ENCODE measurements around the gene NPAS3. TPM values are rescaled to one million over a fixed set of nuclear protein-coding genes. Genes with fewer than 3 reads are reported as not detected.

NPAS3 gene
- total RNA-seq, 1 donor from 2014 or later = 0.95 TPM

GRCh38 chr14:33631021-33631420 is 692.3 kb downstream of the NPAS3 start:
- Histone ChIP-seq H3K27me3 (ENCODE audit: low read depth) (no peaks in the 10 kb centered on the region), H3K27ac (no peak overlapping the region), H3K9me3 (no peaks in the 10 kb centered on the region), H3K4me1 (no peaks in the 10 kb centered on the region), H3K36me3 (no peaks in the 10 kb centered on the region), H3K4me3 (no peak overlapping the region)
- intact Hi-C loops (cut with DNase I) = no loop called here
- ATAC-seq (no peak), DNase-seq (no peak)
- TF ChIP-seq CTCF (IDR thresholded peaks at IDR 0.05) = no peak

- no peak for TF ChIP-seq CTCF (IDR thresholded peaks at IDR 0.05)
- H3K9me3 ChIP-seq = no peaks in the 10 kb centered on the region
- H3K4me3 ChIP-seq = no peak overlapping the region
- H3K4me1 ChIP-seq = no peaks in the 10 kb centered on the region
- no peaks in the 10 kb centered on the region for H3K27me3 ChIP-seq (ENCODE audit: low read depth)
- no peaks in the 10 kb centered on the region for H3K36me3 ChIP-seq
- no peak for ATAC-seq
- no peak overlapping the region for H3K27ac ChIP-seq
- DNase-seq = no peak
- intact Hi-C loops (cut with DNase I) = no loop called here
Measured at GRCh38 chr14:33631441-33631840, 692.8 kb downstream of the NPAS3 start.

- no peaks in the 10 kb centered on the region for H3K27me3 ChIP-seq (ENCODE audit: low read depth)
- H3K27ac ChIP-seq = no peak overlapping the region
- DNase-seq (no peak), ATAC-seq (no peak)
- TF ChIP-seq CTCF (IDR thresholded peaks at IDR 0.05) = no peak
- H3K36me3 ChIP-seq = no peaks in the 10 kb centered on the region
- intact Hi-C loops (cut with DNase I) = no loop called here
- no peaks in the 10 kb centered on the region for H3K9me3 ChIP-seq
- H3K4me3 ChIP-seq = no peak overlapping the region
- no peaks in the 10 kb centered on the region for H3K4me1 ChIP-seq
Measured at GRCh38 chr14:33634631-33635030, 696.0 kb downstream of the NPAS3 start.

GRCh38 chr14:33636716-33637115 is 698.0 kb downstream of the NPAS3 start:
- no peak for TF ChIP-seq CTCF (IDR thresholded peaks at IDR 0.05)
- intact Hi-C loops (cut with DNase I) = no loop called here
- no peak for ATAC-seq
- DNase-seq = no peak
- no peaks in the 10 kb centered on the region for H3K27me3 ChIP-seq (ENCODE audit: low read depth)
- no peak overlapping the region for H3K4me3 ChIP-seq
- H3K4me1 ChIP-seq = no peaks in the 10 kb centered on the region
- no peaks in the 10 kb centered on the region for H3K36me3 ChIP-seq
- no peaks in the 10 kb centered on the region for H3K9me3 ChIP-seq
- no peak overlapping the region for H3K27ac ChIP-seq

GRCh38 chr14:33642080-33642479 is 703.4 kb downstream of the NPAS3 start:
- no peaks in the 10 kb centered on the region for H3K4me1 ChIP-seq
- no peaks in the 10 kb centered on the region for H3K27me3 ChIP-seq (ENCODE audit: low read depth)
- ATAC-seq (no peak), DNase-seq (no peak)
- TF ChIP-seq CTCF (IDR thresholded peaks at IDR 0.05) = no peak
- no peak overlapping the region for H3K27ac ChIP-seq
- H3K36me3 ChIP-seq = no peaks in the 10 kb centered on the region
- no peaks in the 10 kb centered on the region for H3K9me3 ChIP-seq
- intact Hi-C loops (cut with DNase I) = no loop called here
- H3K4me3 ChIP-seq = no peak overlapping the region

GRCh38 chr14:33642691-33643244 is 704.1 kb downstream of the NPAS3 start:
- Histone ChIP-seq H3K9me3 (no peaks in the 10 kb centered on the region), H3K4me1 (no peaks in the 10 kb centered on the region), H3K27ac (no peak overlapping the region), H3K36me3 (no peaks in the 10 kb centered on the region), H3K27me3 (ENCODE audit: low read depth) (no peaks in the 10 kb centered on the region), H3K4me3 (no peak overlapping the region)
- DNase-seq (no peak), ATAC-seq (no peak)
- intact Hi-C loops (cut with DNase I) = no loop called here
- no peak for TF ChIP-seq CTCF (IDR thresholded peaks at IDR 0.05)
